Epidermal melanocyte (primary cell): ENCODE measurements around the gene AQP12A.
"Not testable (repeated sequence)": the region's sequence is repeated elsewhere in the genome, so short reads cannot be mapped to it uniquely, and the experiment has no call there.

Experiments
- DNase-seq: peaks from one replicate; pipeline ENCODE4 v3.0.0; 2011; ENCODE audit warnings: low spot score; ENCODE audit not compliant: insufficient read length

The AQP12A gene

GRCh38 chr2:240659883-240660282, 31.8 kb upstream of the AQP12A start:
- not testable (repeated sequence) for DNase-seq

DNA sequence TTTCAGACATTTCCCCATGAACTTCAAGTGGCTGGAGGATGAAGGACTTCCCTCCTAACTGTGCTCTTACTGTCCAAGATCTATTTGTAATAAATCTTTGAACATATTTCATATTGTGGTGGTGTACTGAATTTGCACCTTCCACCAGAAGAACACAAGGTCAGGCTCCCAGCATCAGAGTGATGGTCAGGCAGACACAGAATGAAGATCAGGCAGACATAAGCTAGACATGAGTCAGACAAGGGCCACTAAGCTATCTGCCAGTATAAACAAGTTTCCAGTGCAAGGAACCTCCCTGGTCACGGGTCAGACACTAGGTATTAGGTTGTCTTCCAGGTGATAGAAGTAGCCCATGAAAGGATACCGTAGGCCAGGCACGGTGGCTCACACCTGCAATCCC, 29.0 kb upstream of the AQP12A start:
- no peak for DNase-seq

DNA sequence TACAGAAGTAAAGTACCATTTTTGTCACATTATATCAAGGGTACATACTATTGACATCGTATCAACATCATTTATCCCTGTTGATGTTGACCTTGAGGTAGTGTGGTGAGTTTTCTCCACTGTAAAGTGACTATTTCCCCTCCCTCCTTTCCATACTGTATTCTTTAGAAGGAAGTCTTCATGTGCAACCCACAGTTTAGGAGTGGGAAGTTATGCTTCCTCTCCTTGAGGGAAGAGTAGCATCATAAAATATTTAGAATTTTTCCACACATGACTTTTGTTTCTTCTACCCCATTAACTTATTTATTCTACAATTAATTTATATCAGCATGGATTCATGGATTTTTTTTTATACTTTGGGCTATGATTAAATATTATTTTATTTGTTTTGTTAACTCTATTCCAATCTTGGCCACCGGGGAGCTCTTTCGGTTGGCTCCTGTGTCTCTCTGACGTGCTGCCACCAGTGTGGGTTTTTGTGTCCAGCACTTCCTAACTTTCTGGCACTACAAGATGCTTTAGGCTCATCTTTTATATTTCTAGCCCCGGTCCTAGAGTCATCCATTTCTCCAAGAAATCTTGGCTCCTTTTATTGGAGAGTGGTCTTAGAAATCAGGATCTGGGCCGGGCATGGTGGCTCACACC, 28.0 kb upstream of the AQP12A start:
- DNase-seq: no peak

DNA sequence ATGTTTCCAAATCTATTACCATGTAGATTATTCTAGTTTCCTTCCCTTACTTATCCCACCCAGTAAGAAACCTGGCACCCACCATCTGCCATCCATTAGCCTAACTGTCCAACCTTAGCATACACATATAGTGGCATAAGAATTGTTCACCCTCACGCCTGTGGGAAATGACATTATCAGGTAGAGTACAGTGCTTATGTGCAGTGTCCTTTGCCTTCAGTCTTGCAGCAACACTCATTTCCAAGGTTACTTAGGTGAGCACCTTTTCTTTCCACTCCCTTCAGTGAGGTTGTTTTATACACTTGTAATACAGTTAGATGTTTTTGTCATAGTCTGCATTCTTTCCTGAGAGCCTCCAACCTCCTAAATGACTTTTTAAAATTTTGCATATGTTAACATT, 27.0 kb upstream of the AQP12A start:
- no peak for DNase-seq

GRCh38 chr2:240670402-240670801, 21.3 kb upstream of the AQP12A start:
- no peak for DNase-seq

DNA sequence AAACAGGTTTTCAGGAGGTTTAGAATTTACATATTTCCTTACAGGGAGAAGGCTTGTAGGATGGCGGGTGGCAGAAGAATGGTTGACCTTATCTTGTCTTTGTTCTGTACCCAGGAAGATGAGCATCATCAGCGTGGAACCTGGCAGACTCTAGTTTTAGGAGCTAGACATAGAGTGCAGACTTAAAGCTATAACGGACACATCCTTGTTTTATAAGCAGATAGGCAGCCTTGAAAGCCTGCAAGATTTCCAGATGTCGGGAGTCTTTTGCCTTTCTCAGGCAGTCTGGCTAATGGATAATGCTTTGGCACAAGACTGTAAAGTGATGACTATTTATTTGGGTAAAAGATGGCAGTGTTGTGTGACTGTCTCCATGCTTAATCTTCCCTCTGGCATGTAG, 20.7 kb upstream of the AQP12A start:
- DNase-seq: no peak

- DNase-seq: no peak
Observed at GRCh38 chr2:240672076-240672700, 19.5 kb upstream of the AQP12A start.

- no peak for DNase-seq
Observed at GRCh38 chr2:240672701-240673190, 18.9 kb upstream of the AQP12A start.

- DNase-seq: not testable (repeated sequence)
Observed at GRCh38 chr2:240674461-240675184, 17.0 kb upstream of the AQP12A start.

DNA sequence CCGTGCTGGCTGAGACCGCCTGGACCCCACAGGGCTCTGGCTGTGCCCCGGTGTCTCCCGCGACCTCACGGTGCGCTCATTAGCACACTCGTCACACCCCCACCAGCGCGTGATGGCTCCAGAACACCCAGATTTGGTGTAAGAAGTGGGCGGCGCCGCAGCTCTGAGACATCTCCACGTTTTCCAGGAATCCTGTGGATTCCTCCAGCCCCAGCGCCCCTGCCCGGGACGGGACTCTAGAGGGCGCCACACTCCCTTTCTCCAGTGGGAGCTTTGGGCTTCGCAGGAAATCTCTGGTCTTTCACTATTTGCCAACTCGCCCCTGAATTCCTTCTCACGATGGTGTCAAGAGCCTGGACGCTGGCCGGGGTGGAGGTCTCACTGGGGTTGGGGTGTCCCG, 16.3 kb upstream of the AQP12A start:
- DNase-seq: not testable (repeated sequence)

DNA sequence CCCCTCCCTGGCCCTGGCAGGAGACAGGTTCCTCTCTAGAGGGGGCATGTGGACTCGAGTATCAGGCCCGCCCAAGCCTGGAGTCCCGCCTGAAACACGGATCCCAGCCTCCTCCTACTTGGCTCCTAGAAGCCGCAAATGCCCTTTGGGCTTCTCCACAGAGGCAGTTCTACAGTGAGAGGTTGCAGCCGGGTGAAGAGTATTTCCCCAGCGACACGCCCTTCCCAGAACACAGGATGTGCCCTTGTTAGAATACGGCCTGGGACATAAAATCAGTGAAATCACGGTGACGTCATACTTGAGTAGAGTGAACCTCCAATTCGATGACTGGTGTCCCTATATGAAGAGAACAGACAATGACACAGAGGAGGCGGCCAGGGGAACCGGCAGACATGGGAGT, 13.6 kb upstream of the AQP12A start:
- DNase-seq: not testable (repeated sequence)

- not testable (repeated sequence) for DNase-seq
Observed at GRCh38 chr2:240678909-240679308, 12.8 kb upstream of the AQP12A start.

- DNase-seq: not testable (repeated sequence)
Observed at GRCh38 chr2:240680185-240680584, 11.5 kb upstream of the AQP12A start.

DNA sequence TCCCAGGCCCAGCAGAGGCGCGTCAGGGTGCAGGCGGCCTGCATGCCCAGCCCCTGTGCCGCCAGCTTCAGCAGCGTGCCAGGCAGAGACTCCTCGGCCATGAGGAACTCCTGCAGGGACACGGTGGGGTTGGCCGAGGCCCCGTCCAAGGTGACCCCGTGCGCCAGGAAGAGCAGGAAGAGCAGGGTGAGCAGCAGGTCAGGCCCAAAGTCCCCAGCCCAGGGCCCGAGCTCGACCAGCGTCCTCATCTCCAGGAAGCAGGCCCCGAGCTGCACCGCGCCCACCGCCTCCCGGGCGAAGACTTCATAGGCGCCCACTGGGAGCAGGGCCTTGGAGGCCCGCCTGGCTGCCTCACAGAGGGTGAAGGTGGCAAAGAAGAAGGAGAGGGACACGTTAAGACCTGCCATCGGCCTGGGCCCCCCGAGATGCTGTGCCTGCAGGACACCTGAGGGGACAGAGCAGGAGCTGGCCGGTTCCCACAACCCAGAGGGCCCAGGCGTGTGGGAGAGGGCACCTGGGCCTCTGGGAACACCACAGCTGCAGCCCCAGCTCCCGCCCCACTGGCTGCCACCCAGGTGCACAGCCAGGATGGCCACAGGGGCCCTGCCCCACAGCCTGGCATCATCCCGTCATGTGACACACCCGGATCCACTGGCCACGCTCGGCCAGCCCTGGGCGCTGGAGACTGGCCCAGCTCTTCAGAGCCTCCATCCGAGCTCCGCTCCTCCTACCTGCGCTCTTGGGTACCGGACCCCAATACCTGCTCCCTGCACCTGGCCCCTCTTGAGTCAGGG, 9.0 kb upstream of the AQP12A start, which contains the start of gene AQP12B:
TSS of gene AQP12B (minus strand) at position 455 of the 794 bp plus-strand sequence. CDS start at position 407, 48 bp downstream.
- not testable (repeated sequence) for DNase-seq

GRCh38 chr2:240683329-240683979, 8.2 kb upstream of the AQP12A start:
- not testable (repeated sequence) for DNase-seq

DNA sequence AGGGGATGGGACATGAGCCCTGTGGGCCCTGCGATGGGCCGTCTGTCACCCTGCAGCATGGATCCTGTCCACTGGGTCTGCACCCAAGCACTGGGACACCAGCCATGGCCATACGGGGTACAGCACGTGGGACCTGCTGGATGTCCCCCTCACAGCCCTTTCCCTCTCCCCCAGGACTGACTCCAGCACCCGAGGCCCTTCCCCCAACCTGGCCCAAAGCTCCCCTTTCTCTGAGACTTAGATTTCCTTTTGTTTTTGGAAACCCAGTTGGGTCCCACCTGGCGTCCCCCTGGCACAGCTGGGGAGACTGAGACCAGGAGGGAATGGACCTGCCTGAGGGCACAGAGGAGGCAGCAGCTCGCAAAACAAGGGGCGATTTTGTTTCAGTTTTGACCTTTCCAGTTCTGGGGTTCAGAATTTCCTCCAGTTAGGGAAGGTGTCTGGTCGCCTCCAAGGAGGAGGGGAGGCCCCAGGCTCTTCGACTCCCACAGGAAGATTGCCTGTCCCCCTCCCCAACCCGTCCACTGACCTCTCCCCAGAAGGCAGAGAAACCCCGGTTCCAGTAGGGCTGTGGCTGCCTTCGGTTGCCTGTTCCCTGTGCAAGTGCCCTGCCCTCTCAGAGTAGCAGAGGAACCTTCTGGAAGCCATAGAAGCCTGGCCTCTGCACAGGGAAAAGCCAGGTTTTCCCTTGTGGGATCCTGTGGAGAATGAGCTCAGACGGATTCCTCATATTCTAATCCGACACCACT, 7.5 kb upstream of the AQP12A start:
- DNase-seq: not testable (repeated sequence)

DNA sequence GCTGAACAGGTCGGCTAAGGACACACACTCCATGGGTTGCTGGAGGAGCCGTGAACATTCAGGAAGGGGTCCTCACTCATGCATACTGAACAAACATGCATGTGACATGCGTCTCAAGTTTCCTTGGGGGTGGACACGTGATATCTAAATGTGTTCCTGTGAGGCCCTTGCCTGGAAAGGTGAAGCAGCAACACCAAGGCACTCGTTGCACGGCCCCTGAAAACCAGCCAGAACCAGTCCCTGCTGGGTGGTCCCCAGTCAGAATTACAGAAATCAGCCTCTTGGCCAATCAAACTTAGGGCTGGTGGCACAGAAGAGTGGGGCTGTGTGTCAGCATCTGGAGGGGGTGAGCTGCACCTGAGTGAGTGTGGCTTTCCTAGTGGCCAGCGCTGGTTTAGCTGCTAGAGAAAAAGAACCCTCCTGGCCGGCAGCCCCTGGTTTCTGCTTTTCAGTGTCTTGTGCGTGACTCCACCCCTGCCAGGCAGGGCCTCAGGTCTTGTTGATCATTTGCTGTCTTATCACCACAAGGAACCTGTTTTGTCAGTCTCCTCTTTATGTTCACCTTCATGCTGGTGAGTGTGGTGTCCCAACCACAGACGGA, 5.8 kb upstream of the AQP12A start:
- no peak for DNase-seq

GRCh38 chr2:240686460-240686859, 5.2 kb upstream of the AQP12A start:
- no peak for DNase-seq

DNA sequence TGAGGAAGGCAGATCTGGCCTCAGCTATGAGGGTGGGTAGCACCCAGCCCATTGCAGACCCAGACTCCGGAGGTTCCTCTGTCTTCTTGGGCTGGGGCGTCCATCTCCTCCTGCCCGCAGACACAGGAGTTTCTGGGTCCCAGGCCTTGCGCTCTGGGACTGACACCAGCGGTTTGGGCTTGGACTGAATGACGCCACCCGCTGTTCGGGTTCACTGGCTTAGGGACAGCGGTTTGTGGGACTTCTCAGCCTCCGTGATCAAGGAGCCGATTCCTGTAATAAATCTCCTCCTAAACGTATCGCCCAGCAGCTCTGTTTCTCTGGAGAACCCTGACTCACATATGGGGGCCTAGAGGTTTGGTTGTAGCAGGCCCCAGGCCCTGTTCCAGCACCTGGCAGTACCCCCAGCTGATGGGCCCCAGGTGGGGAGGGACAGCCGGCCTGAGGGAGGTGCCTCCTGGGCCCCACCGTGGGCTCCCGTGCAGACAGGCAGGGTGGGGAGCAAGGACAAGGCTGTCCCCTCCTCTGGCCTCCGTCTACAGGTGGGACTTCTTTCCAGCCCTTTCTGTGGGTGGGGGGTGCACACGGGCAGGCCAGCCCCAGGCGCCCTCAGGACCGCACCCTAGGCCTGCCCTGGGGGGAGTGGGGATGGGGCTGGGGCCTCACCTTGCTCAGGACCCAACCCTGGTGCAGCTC, 4.5 kb upstream of the AQP12A start:
- DNase-seq: no peak
